ENCODE measurements around the gene UBE2D2.

- no peak for TF ChIP-seq OSR1 (CRISPR knock-in tag; IDR thresholded peaks at IDR 0.05)
- TF ChIP-seq PPARA (CRISPR knock-in tag; IDR thresholded peaks at IDR 0.05; ENCODE audit: borderline replicate concordance), result no peak
- no peak for TF ChIP-seq PATZ1 (CRISPR knock-in tag; IDR thresholded peaks at IDR 0.05; ENCODE audit: borderline replicate concordance)
- TF ChIP-seq ISL1 (CRISPR knock-in tag; IDR thresholded peaks at IDR 0.05), result no peak
- no peak for TF ChIP-seq ZNF565 (CRISPR knock-in tag; conservative IDR thresholded peaks at IDR 0.05; ENCODE audit: low read depth)
- no peak for TF ChIP-seq RARB (CRISPR knock-in tag; IDR thresholded peaks at IDR 0.05)
- TF ChIP-seq BACH2 (CRISPR knock-in tag; IDR thresholded peaks at IDR 0.05; ENCODE audit: borderline replicate concordance), result no peak
Measured at GRCh38 chr5:139666551-139666950, 105.4 kb downstream of the UBE2D2 start.

Data from SK-N-SH treated with all-trans-retinoic acid at 6 μM for 48 hours (cell line).